Osteoblast (primary cell): ENCODE measurements around the gene TMEM43. TPM values are rescaled to one million over a fixed set of nuclear protein-coding genes. Genes with fewer than 3 reads are reported as not detected.

Experiments used
- DNase-seq: peaks from one replicate; pipeline ENCODE4 v3.0.0; 2011; ENCODE audit warnings: low spot score, mixed read lengths; ENCODE audit not compliant: insufficient read length; ENCODE audit errors: missing footprints
- H2AFZ ChIP-seq: 2 replicates; pipeline ENCODE4 v1.6.0; 2011; ENCODE audit warnings: mild to moderate bottlenecking, low read length
- H3K27ac ChIP-seq: 2 replicates; pipeline ENCODE4 v1.5.1; 2011; ENCODE audit warnings: mild to moderate bottlenecking, low read depth, low read length, moderate library complexity
- H3K27me3 ChIP-seq: 2 replicates; pipeline ENCODE4 v1.6.0; 2012; ENCODE audit warnings: mild to moderate bottlenecking, control low read depth, inconsistent platforms, low read length, moderate library complexity; ENCODE audit not compliant: insufficient read depth
- H3K36me3 ChIP-seq: 2 replicates; pipeline ENCODE4 v1.5.1; 2011; ENCODE audit warnings: mild to moderate bottlenecking, low read length, control low read depth, moderate library complexity; ENCODE audit not compliant: insufficient read depth
- H3K4me1 ChIP-seq: 2 replicates; pipeline ENCODE4 v1.5.1; 2011; ENCODE audit warnings: mild to moderate bottlenecking, low read length, control low read depth, moderate library complexity; ENCODE audit not compliant: insufficient read depth
- H3K4me2 ChIP-seq: 2 replicates; pipeline ENCODE4 v1.6.0; 2011; ENCODE audit warnings: mild to moderate bottlenecking, low read length; ENCODE audit not compliant: insufficient read depth
- H3K4me3 ChIP-seq: fragments of 200-600 bp; sonication (generic); 3 replicates; pipeline ENCODE4 v1.5.1; 2012; ENCODE audit warnings: mild to moderate bottlenecking, low read length, inconsistent platforms; ENCODE audit not compliant: insufficient read depth
- H3K79me2 ChIP-seq: 2 replicates; pipeline ENCODE4 v1.6.0; 2012; ENCODE audit warnings: mild to moderate bottlenecking, low read length, control low read depth, inconsistent platforms; ENCODE audit not compliant: insufficient read depth
- H3K9me3 ChIP-seq: 2 replicates; pipeline ENCODE4 v1.5.1; 2011; ENCODE audit warnings: low read depth, low read length, control low read depth
- H4K20me1 ChIP-seq: 2 replicates; pipeline ENCODE4 v1.6.0; 2012; ENCODE audit warnings: mild to moderate bottlenecking, low read length, control low read depth; ENCODE audit not compliant: insufficient read depth
- CTCF ChIP-seq: IDR thresholded peaks from 2 replicates; pipeline ENCODE4 v1.5.1; 2011; ENCODE audit warnings: mild to moderate bottlenecking, low read depth, low read length, moderate library complexity; ENCODE audit errors: extremely low read depth
- total RNA-seq: library from RNA; depleted of rRNA; stranded (reverse); fragments of >200 nt; gene quantifications from 2 replicates; pipeline ENCODE4 v1.2.3, GENCODE V29; 2012

TMEM43 gene
- total RNA-seq, 1 donor: 138 TPM

GRCh38 chr3:14177580-14178246, 52.9 kb downstream of the TMEM43 start:
- peaks cover 17% of the 10 kb centered on the region for H4K20me1 ChIP-seq
- peaks cover 15% of the 10 kb centered on the region for H3K36me3 ChIP-seq
- H3K79me2 ChIP-seq: peaks cover 72% of the 10 kb centered on the region
- no peak for DNase-seq
- no peaks in the 10 kb centered on the region for H3K9me3 ChIP-seq
- H3K27ac ChIP-seq: peak overlapping the region; percentile 75
- peak overlapping the region; percentile 86 for H3K4me2 ChIP-seq
- peaks cover 38% of the 10 kb centered on the region for H3K4me1 ChIP-seq
- H3K27me3 ChIP-seq: no peaks in the 10 kb centered on the region
- TF ChIP-seq CTCF: no peak
- H2AFZ ChIP-seq: peak overlapping the region; percentile 38
- H3K4me3 ChIP-seq: peak overlapping the region; percentile 88

DNA sequence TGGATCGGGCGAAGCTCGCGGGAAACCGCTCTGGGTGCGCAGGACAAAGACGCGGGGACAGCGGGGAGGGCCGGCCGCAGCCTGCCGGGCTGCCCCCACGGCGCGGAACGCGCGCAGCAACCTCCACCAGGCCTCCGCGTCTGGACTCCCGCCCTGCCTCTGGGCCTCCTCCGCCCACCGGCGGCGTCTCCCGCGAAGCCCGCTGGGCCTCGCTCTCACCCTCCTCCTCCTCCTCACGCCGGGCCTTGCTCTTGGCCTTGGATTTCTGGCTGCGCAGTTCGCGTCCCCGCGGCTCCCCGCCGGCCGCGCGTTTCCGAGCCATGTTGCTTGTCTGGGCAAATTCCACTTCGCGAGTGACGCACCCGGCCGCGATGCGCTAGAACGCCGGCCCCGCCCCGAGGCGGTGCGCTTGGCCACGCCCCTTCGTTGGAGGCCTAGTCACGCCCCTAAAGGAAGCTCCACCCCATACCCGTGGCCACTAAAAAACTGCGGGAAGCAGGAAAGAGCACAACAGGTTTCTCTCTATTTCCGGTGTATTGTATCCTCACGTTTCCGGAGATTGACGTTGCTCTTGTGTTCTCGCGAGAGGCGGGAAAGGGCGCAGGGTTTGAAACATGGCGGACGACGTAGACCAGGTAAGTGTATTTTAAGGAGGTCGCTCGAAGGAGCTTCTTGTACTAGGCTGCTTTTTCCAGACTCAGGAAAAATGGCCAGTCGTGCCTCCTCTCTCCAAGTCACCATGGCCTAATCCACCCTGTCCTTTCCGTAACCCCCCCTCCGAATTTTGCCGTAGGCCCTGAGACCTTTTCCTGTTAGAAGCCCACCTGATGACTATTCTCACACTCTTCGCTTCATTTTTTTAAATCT, 53.6 kb downstream of the TMEM43 start, which contains the start of the genes LSM3 and XPC:
LSM3 (plus strand) TSS at position 571 of the 867 bp plus-strand sequence; CDS start at position 615, 44 bp downstream.
XPC (minus strand) TSS at position 355 of the 867 bp plus-strand sequence; CDS start at position 322, 33 bp downstream.
- peak; percentile 97 for DNase-seq
- no peaks in the 10 kb centered on the region for H3K27me3 ChIP-seq
- peaks cover 13% of the 10 kb centered on the region for H4K20me1 ChIP-seq
- H3K4me1 ChIP-seq: peaks cover 38% of the 10 kb centered on the region
- no peak for TF ChIP-seq CTCF
- peak within 1 kb of the TSS; percentile 88 for H3K4me3 ChIP-seq
- H2AFZ ChIP-seq: peak within 1 kb of the TSS; percentile 99
- H3K27ac ChIP-seq: peak within 1 kb of the TSS; percentile 75
- H3K79me2 ChIP-seq: peaks cover 65% of the 10 kb centered on the region
- peak within 1 kb of the TSS; percentile 86 for H3K4me2 ChIP-seq
- peaks cover 13% of the 10 kb centered on the region for H3K36me3 ChIP-seq
- H3K9me3 ChIP-seq: no peaks in the 10 kb centered on the region

GRCh38 chr3:14179114-14179465, 54.2 kb downstream of the TMEM43 start:
- no peaks in the 10 kb centered on the region for H3K27me3 ChIP-seq
- H4K20me1 ChIP-seq: peaks cover 13% of the 10 kb centered on the region
- peaks cover 65% of the 10 kb centered on the region for H3K79me2 ChIP-seq
- no peaks in the 10 kb centered on the region for H3K9me3 ChIP-seq
- H2AFZ ChIP-seq: peak overlapping the region; percentile 99
- peaks cover 18% of the 10 kb centered on the region for H3K36me3 ChIP-seq
- peak overlapping the region; percentile 75 for H3K27ac ChIP-seq
- no peak for DNase-seq
- no peak for TF ChIP-seq CTCF
- H3K4me2 ChIP-seq: peak overlapping the region; percentile 86
- H3K4me3 ChIP-seq: peak overlapping the region; percentile 88
- H3K4me1 ChIP-seq: peaks cover 37% of the 10 kb centered on the region

DNA sequence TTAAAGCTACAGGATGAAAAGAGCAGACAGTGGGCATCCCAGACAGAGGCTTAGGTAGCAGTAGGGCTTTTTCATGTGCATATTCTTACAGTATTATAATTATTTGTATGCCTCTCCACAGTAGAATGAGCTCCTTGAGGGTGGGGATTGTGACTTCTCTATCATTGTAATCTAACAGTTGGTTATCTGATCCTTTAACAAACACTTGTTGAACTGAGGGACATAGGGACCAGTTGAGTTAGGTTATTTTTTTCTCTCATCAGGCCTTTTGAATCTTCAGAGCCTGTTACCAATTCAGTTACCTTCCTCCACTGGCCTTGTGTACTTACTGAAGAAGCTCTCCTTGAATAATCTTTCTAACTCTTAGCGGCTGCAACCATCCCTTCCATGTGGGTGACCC, 54.9 kb downstream of the TMEM43 start:
- DNase-seq: no peak
- no peaks in the 10 kb centered on the region for H3K27me3 ChIP-seq
- H3K79me2 ChIP-seq: peaks cover 58% of the 10 kb centered on the region
- H3K27ac ChIP-seq: no peak overlapping the region
- no peaks in the 10 kb centered on the region for H3K9me3 ChIP-seq
- H3K4me3 ChIP-seq: no peak overlapping the region
- peak overlapping the region; percentile 86 for H3K4me2 ChIP-seq
- peaks cover 31% of the 10 kb centered on the region for H3K4me1 ChIP-seq
- no peak for TF ChIP-seq CTCF
- no peak overlapping the region for H2AFZ ChIP-seq
- peaks cover 19% of the 10 kb centered on the region for H3K36me3 ChIP-seq
- peaks cover 13% of the 10 kb centered on the region for H4K20me1 ChIP-seq
